ENCODE data around the gene ANKFY1.

GRCh38 chr17:4266550-4266949, 2.8 kb upstream of the ANKFY1 start:
- no peak for TF ChIP-seq CTCF (IDR thresholded peaks at IDR 0.05 in 2 of 3, conservative IDR thresholded peaks at IDR 0.05 in 1 of 3; ENCODE audit: borderline replicate concordance in 1 of 3, insufficient read depth in 1 of 3, low read depth in 2 of 3, low read length in 2 of 3)
- TF ChIP-seq SIN3A (IDR thresholded peaks at IDR 0.05; ENCODE audit: low read depth) = no peak
- no peak for TF ChIP-seq RAD21 (IDR thresholded peaks at IDR 0.05; ENCODE audit: low read depth)
- no peak for TF ChIP-seq POLR2A (IDR thresholded peaks at IDR 0.05; ENCODE audit: borderline replicate concordance, extremely low read depth, insufficient read depth, insufficient read length)
- no peak for TF ChIP-seq YY1 (IDR thresholded peaks at IDR 0.05; ENCODE audit: extremely low read depth, insufficient replicate concordance, low read depth, low read length)
- no peak for TF ChIP-seq POLR2AphosphoS5 (IDR thresholded peaks at IDR 0.05; ENCODE audit: low read depth, low read length)
- TF ChIP-seq EZH2phosphoT487 (IDR thresholded peaks at IDR 0.05; ENCODE audit: borderline replicate concordance) = no peak

All from HCT116 (cell line).